Muscle of arm (tissue), 12 donors: ENCODE results near the gene ENPP6. TPM values are rescaled to one million over a fixed set of nuclear protein-coding genes. Genes with fewer than 3 reads are reported as not detected.
A peak's percentile ranks its signal among the peaks of the same experiment; 100 is the strongest.
"Not testable (repeated sequence)": the region's sequence is repeated elsewhere in the genome, so short reads cannot be mapped to it uniquely, and the experiment has no call there.

Experiments used
- DNase-seq: peaks from one replicate; pipeline ENCODE4 v3.0.0-alpha.2; 2013
- polyA plus RNA-seq, 12 donors: library from polyadenylated mRNA; unstranded; fragments of 120-200 nt; gene quantifications; one replicate each; pipeline ENCODE4 v1.2.1, GENCODE V29; 2013; ENCODE audit not compliant: insufficient read length in 12 of 12

ENPP6 gene
- polyA plus RNA-seq, 12 donors = 8.6 to 29.4 (median 14.6) TPM; not detected in 1

GRCh38 chr4:184238072-184238745 lies 20.5 kb upstream of the ENPP6 start:
- no peak for DNase-seq

GRCh38 chr4:184237612-184238011 lies 19.9 kb upstream of the ENPP6 start:
- DNase-seq = no peak

- DNase-seq = no peak
Observed at GRCh38 chr4:184235526-184235925, 17.9 kb upstream of the ENPP6 start.

GRCh38 chr4:184234155-184234554 lies 16.5 kb upstream of the ENPP6 start:
- no peak for DNase-seq

GRCh38 chr4:184232975-184233374 lies 15.3 kb upstream of the ENPP6 start:
- DNase-seq = no peak

- no peak for DNase-seq
Observed at GRCh38 chr4:184232202-184232601, 14.5 kb upstream of the ENPP6 start.

- no peak for DNase-seq
Observed at GRCh38 chr4:184231573-184231972, 13.9 kb upstream of the ENPP6 start.

- no peak for DNase-seq
Observed at GRCh38 chr4:184228056-184228705, 10.5 kb upstream of the ENPP6 start.

- peak; percentile 21 for DNase-seq
Observed at GRCh38 chr4:184216515-184216914, 1.2 kb downstream of the ENPP6 start.

- DNase-seq = peak; percentile 51
Observed at GRCh38 chr4:184215709-184216328, 1.9 kb downstream of the ENPP6 start.

- DNase-seq = no peak
Observed at GRCh38 chr4:184214931-184215330, 2.7 kb downstream of the ENPP6 start.

- not testable (repeated sequence) for DNase-seq
Observed at GRCh38 chr4:184207734-184208607, 9.7 kb downstream of the ENPP6 start.

GRCh38 chr4:184205243-184205642 lies 12.4 kb downstream of the ENPP6 start:
- DNase-seq = no peak

GRCh38 chr4:184203300-184203699 lies 14.4 kb downstream of the ENPP6 start:
- no peak for DNase-seq

- DNase-seq = no peak
Observed at GRCh38 chr4:184201179-184201578, 16.5 kb downstream of the ENPP6 start.

- DNase-seq = no peak
Observed at GRCh38 chr4:184200296-184200695, 17.4 kb downstream of the ENPP6 start.

GRCh38 chr4:184199780-184200179 lies 17.9 kb downstream of the ENPP6 start:
- DNase-seq = no peak

GRCh38 chr4:184198190-184198589 lies 19.5 kb downstream of the ENPP6 start:
- no peak for DNase-seq

GRCh38 chr4:184197536-184198082 lies 20.1 kb downstream of the ENPP6 start:
- DNase-seq = peak; percentile 37

- no peak for DNase-seq
Observed at GRCh38 chr4:184196730-184197385, 20.8 kb downstream of the ENPP6 start.
